NB4 (cell line): ENCODE results near the gene RBMS3.

Experiments
- DNase-seq: peaks from one replicate; pipeline ENCODE4 v3.0.0; 2010; ENCODE audit warnings: low read depth
- H3K4me3 ChIP-seq: one replicate; pipeline ENCODE4 v1.5.1; 2011; ENCODE audit warnings: mild to moderate bottlenecking, low read depth, low read length, moderate library complexity
- CTCF ChIP-seq: IDR thresholded peaks from one replicate; pipeline ENCODE4 v1.5.1; 2012; ENCODE audit warnings: low read depth, low read length
- MAX ChIP-seq: IDR thresholded peaks from 2 replicates; pipeline ENCODE4 v1.6.1; 2011; ENCODE audit warnings: low read depth, low read length
- MYC ChIP-seq: IDR thresholded peaks from 2 replicates; pipeline ENCODE4 v1.6.1; 2011; ENCODE audit warnings: low read depth, low read length
- POLR2A ChIP-seq: IDR thresholded peaks from 2 replicates; pipeline ENCODE4 v1.6.1; 2011; ENCODE audit warnings: mild to moderate bottlenecking; ENCODE audit not compliant: insufficient read length; ENCODE audit errors: extremely low read depth

Gene RBMS3

GRCh38 chr3:29852767-29853166 is 571.9 kb downstream of the RBMS3 start:
- no peak for DNase-seq
- no peak for TF ChIP-seq MYC
- TF ChIP-seq CTCF, result no peak
- TF ChIP-seq POLR2A, result no peak
- H3K4me3 ChIP-seq, result no peak overlapping the region

GRCh38 chr3:29853841-29854397 is 573.0 kb downstream of the RBMS3 start:
- H3K4me3 ChIP-seq, result no peak overlapping the region
- DNase-seq, result no peak
- TF ChIP-seq POLR2A (no peak), MAX (no peak), MYC (no peak), CTCF (no peak)

GRCh38 chr3:29854821-29855220 is 574.0 kb downstream of the RBMS3 start:
- no peak overlapping the region for H3K4me3 ChIP-seq
- no peak for DNase-seq
- no peak for TF ChIP-seq MAX
- no peak for TF ChIP-seq CTCF
- TF ChIP-seq MYC, result no peak
- no peak for TF ChIP-seq POLR2A

GRCh38 chr3:29859726-29860270 is 578.9 kb downstream of the RBMS3 start:
- H3K4me3 ChIP-seq, result no peak overlapping the region
- TF ChIP-seq CTCF, result no peak
- TF ChIP-seq POLR2A, result no peak
- TF ChIP-seq MYC, result no peak
- no peak for TF ChIP-seq MAX
- no peak for DNase-seq

GRCh38 chr3:29864809-29865208 is 583.9 kb downstream of the RBMS3 start:
- DNase-seq, result no peak
- no peak overlapping the region for H3K4me3 ChIP-seq
- no peak for TF ChIP-seq POLR2A
- TF ChIP-seq MAX, result no peak
- TF ChIP-seq CTCF, result no peak
- no peak for TF ChIP-seq MYC
